A549 (cell line): ENCODE results near the gene ATP13A1. TPM values are rescaled to one million over a fixed set of nuclear protein-coding genes. Genes with fewer than 3 reads are reported as not detected.

Experiments used
- ATAC-seq, 2 experiments: fragments of 200-7000 bp in 1 of 2; fragments of >200 bp in 1 of 2; cut with Nextera tagmentation in 1 of 2; cut with Tn5 transposase in 1 of 2; 3 replicates each; pipeline versions ENCODE4 v1.8.0 to v1.9.1; 2018 to 2020; ENCODE audit warnings: mild to moderate bottlenecking in 1 of 2, moderate library complexity in 1 of 2
- CTCF ChIA-PET: fragments of 300-600 bp; sonication (Branson Sonifier 250); formaldehyde crosslinking; extraction: SDS; loops from one replicate; lab custom pipeline; 2021; ENCODE audit warnings: antibody characterized with exemption, inconsistent platforms; lab: Yijun Ruan, JAX
- POLR2A ChIA-PET: fragments of 350-600 bp; formaldehyde crosslinking; extraction: SDS; loops from one replicate; lab custom pipeline; 2021; ENCODE audit warnings: antibody characterized with exemption, inconsistent platforms; lab: Yijun Ruan, JAX
- DNase-seq, 2 experiments: peaks; one replicate each; pipeline versions ENCODE4 v3.0.0 to v3.0.0-alpha.2; 2011 to 2016; ENCODE audit warnings: low read depth in 1 of 2, low spot score in 1 of 2
- FAIRE-seq: peaks from 2 replicates; lab custom pipeline; 2011; peaks lifted over from hg19 to GRCh38; lab: Jason Lieb, UNC
- H3K27ac ChIP-seq, 2 experiments: fragments of >200 bp; sonication (Bioruptor Twin); formaldehyde crosslinking; 3 replicates each; pipeline ENCODE4 v1.5.1; 2016 to 2017
- H3K4me1 ChIP-seq: fragments of >200 bp; sonication (Bioruptor Twin); formaldehyde crosslinking; 3 replicates; pipeline ENCODE4 v1.6.1; 2016
- H3K4me2 ChIP-seq: fragments of >200 bp; sonication (Bioruptor Twin); formaldehyde crosslinking; 3 replicates; pipeline ENCODE4 v1.6.1; 2016
- H3K4me3 ChIP-seq: fragments of >200 bp; sonication (Bioruptor Twin); formaldehyde crosslinking; 3 replicates; pipeline ENCODE4 v1.5.1; 2016
- H3K9me3 ChIP-seq: fragments of >200 bp; sonication (Bioruptor Twin); formaldehyde crosslinking; 3 replicates; pipeline ENCODE4 v1.6.1; 2016
- CBX8 ChIP-seq: fragments of 200-600 bp; sonication (generic); IDR thresholded peaks from 2 replicates; pipeline ENCODE4 v1.6.1; 2016
- CEBPB ChIP-seq, 2 experiments: fragments of >200 bp in 1 of 2; sonication (Bioruptor Twin) in 1 of 2; formaldehyde crosslinking in 1 of 2; IDR thresholded peaks; 2 replicates each; pipeline ENCODE4 v1.6.1; 2012 to 2016
- E2F6 ChIP-seq: IDR thresholded peaks from 2 replicates; pipeline ENCODE4 v1.6.1; 2012; ENCODE audit warnings: low read depth, borderline replicate concordance
- ELK1 ChIP-seq: fragments of 150-350 bp; IDR thresholded peaks from 2 replicates; pipeline ENCODE4 v1.6.1; 2014; ENCODE audit warnings: low read depth, mild to moderate bottlenecking, low read length
- FOXS1 ChIP-seq: fragments of 250-450 bp; sonication (Bioruptor Pico); IDR thresholded peaks from 2 replicates; pipeline ENCODE4 v1.5.0; 2020; ENCODE audit warnings: mild to moderate bottlenecking, moderate library complexity
- GATA3 ChIP-seq: IDR thresholded peaks from 2 replicates; pipeline ENCODE4 v1.6.1; 2012; ENCODE audit warnings: borderline replicate concordance
- HDAC2 ChIP-seq: fragments of 200-600 bp; sonication (generic); IDR thresholded peaks from 2 replicates; pipeline ENCODE4 v1.6.1; 2016
- HES2 ChIP-seq: fragments of >200 bp; sonication (Bioruptor Twin); formaldehyde crosslinking; IDR thresholded peaks from 2 replicates; pipeline ENCODE4 v1.6.1; 2016
- HOXA7 ChIP-seq: fragments of 250-450 bp; sonication (Bioruptor Pico); IDR thresholded peaks from 2 replicates; pipeline ENCODE4 v1.5.0; 2020; ENCODE audit warnings: mild to moderate bottlenecking, moderate library complexity
- HOXB13 ChIP-seq: fragments of 250-450 bp; sonication (Bioruptor Pico); IDR thresholded peaks from 2 replicates; pipeline ENCODE4 v1.5.0; 2020; ENCODE audit warnings: low read depth, mild to moderate bottlenecking, moderate library complexity
- HOXB5 ChIP-seq: fragments of 250-450 bp; sonication (Bioruptor Pico); IDR thresholded peaks from 2 replicates; pipeline ENCODE4 v1.5.0; 2020; ENCODE audit warnings: mild to moderate bottlenecking, moderate library complexity
- JUN ChIP-seq, 2 experiments: fragments of >200 bp; sonication (Bioruptor Twin); formaldehyde crosslinking; IDR thresholded peaks; 2 replicates in 1 of 2; 3 replicates in 1 of 2; pipeline ENCODE4 v1.6.1; 2016 to 2017
- KDM5A ChIP-seq: fragments of 200-600 bp; sonication (generic); IDR thresholded peaks from 2 replicates; pipeline ENCODE4 v1.6.1; 2016; ENCODE audit warnings: antibody characterized with exemption, mild to moderate bottlenecking
- MAFK ChIP-seq: fragments of 450-650 bp; IDR thresholded peaks from 2 replicates; pipeline ENCODE4 v1.6.1; 2014; ENCODE audit not compliant: partially characterized antibody
- MAZ ChIP-seq: fragments of 150-350 bp; IDR thresholded peaks from 2 replicates; pipeline ENCODE4 v1.6.1; 2014; ENCODE audit warnings: antibody characterized with exemption, low read depth, low read length, borderline replicate concordance
- NFE2L2 ChIP-seq: fragments of 150-350 bp; conservative IDR thresholded peaks from 2 replicates; pipeline ENCODE4 v1.6.1; 2014; ENCODE audit warnings: low read length
- NPAS2 ChIP-seq: fragments of 250-450 bp; sonication (Bioruptor Pico); IDR thresholded peaks from 2 replicates; pipeline ENCODE4 v1.8.0; 2022; ENCODE audit warnings: mild to moderate bottlenecking, moderate library complexity, borderline replicate concordance
- POLR2AphosphoS2 ChIP-seq: conservative IDR thresholded peaks from 2 replicates; pipeline ENCODE4 v1.6.1; 2012; ENCODE audit warnings: low read length, improper control_type of control experiment, inconsistent platforms
- RCOR1 ChIP-seq: fragments of 150-350 bp; IDR thresholded peaks from 2 replicates; pipeline ENCODE4 v1.6.1; 2014; ENCODE audit warnings: antibody characterized with exemption, low read length, low read depth
- SMC3 ChIP-seq: fragments of >200 bp; sonication (Bioruptor Twin); formaldehyde crosslinking; IDR thresholded peaks from 3 replicates; pipeline ENCODE4 v1.6.1; 2018; ENCODE audit warnings: inconsistent platforms
- TP53 ChIP-seq: fragments of 250-450 bp; sonication (Bioruptor Pico); IDR thresholded peaks from 2 replicates; pipeline ENCODE4 v1.5.0; 2021; ENCODE audit warnings: mild to moderate bottlenecking, moderate library complexity
- USF2 ChIP-seq: fragments of 450-650 bp; IDR thresholded peaks from 2 replicates; pipeline ENCODE4 v1.6.1; 2014; ENCODE audit warnings: antibody characterized with exemption
- ZFP36 ChIP-seq: fragments of 450-650 bp; IDR thresholded peaks from 2 replicates; pipeline ENCODE4 v1.6.1; 2014; ENCODE audit warnings: borderline replicate concordance; ENCODE audit not compliant: partially characterized antibody
- ZNF302 ChIP-seq: fragments of 250-450 bp; sonication (Bioruptor Pico); IDR thresholded peaks from 2 replicates; pipeline ENCODE4 v1.9.0; 2021; ENCODE audit warnings: inconsistent platforms, mild to moderate bottlenecking, moderate library complexity
- WGBS: methylation state at CpG from one replicate; pipeline ENCODE4 v1.1.6; 2017; ENCODE audit errors: missing lambda C conversion rate; 5-methylcytosine and 5-hydroxymethylcytosine counted together
- polyA plus RNA-seq, 4 experiments: library from polyadenylated mRNA; depleted of rRNA in 3 of 4; stranded (reverse); fragments of >200 nt; fragmentation: RNase III in 1 of 4; extraction: RNeasy Plus Mini Kit Qiagen cat#74134 plus additional on column Dnase treatment in 1 of 4; gene quantifications; 2 replicates in 3 of 4; 3 replicates in 1 of 4; pipeline ENCODE4 v1.2.3, GENCODE V29; 2011 to 2017
- TF ChIP-seq, protein P1 (sequence below): fragments of >200 bp; sonication (Bioruptor Twin); formaldehyde crosslinking; IDR thresholded peaks from 3 replicates; pipeline ENCODE4 v1.5.1; 2016
- TF ChIP-seq, protein P2 (sequence below): fragments of 200-600 bp; sonication (generic); IDR thresholded peaks from 2 replicates; pipeline ENCODE4 v1.6.1; 2016; ENCODE audit warnings: antibody characterized with exemption, mild to moderate bottlenecking, moderate library complexity

Gene ATP13A1
- polyA plus RNA-seq, 2 of the 4 experiments (the other 2 are of a cell fraction): 10.8 to 30.1 TPM

GRCh38 chr19:19662871-19663255 is 613 bp downstream of the ATP13A1 start:
- WGBS: 17% methylated on average over 16 of the region's 17 CpGs
- CTCF ChIA-PET: interaction anchor here (0.6 to 1.1 kb wide), 2 partner anchors 47 to 131 kb away, joined by 3 read pairs; no protein-coding TSS in a partner anchor
- peak in 1 of 2 experiments; percentile 19; a peak in 2 of 6 replicates for ATAC-seq
- TF ChIP-seq HES2: no peak
- no peak for TF ChIP-seq CEBPB (IDR thresholded peaks at IDR 0.05)
- TF ChIP-seq, protein P1, sequence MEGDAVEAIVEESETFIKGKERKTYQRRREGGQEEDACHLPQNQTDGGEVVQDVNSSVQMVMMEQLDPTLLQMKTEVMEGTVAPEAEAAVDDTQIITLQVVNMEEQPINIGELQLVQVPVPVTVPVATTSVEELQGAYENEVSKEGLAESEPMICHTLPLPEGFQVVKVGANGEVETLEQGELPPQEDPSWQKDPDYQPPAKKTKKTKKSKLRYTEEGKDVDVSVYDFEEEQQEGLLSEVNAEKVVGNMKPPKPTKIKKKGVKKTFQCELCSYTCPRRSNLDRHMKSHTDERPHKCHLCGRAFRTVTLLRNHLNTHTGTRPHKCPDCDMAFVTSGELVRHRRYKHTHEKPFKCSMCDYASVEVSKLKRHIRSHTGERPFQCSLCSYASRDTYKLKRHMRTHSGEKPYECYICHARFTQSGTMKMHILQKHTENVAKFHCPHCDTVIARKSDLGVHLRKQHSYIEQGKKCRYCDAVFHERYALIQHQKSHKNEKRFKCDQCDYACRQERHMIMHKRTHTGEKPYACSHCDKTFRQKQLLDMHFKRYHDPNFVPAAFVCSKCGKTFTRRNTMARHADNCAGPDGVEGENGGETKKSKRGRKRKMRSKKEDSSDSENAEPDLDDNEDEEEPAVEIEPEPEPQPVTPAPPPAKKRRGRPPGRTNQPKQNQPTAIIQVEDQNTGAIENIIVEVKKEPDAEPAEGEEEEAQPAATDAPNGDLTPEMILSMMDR: no peak
- TF ChIP-seq FOXS1 (CRISPR knock-in tag): no peak
- no peak for TF ChIP-seq HOXA7 (CRISPR knock-in tag)
- TF ChIP-seq JUN (IDR thresholded peaks at IDR 0.05): no peak
- TF ChIP-seq, protein P2, sequence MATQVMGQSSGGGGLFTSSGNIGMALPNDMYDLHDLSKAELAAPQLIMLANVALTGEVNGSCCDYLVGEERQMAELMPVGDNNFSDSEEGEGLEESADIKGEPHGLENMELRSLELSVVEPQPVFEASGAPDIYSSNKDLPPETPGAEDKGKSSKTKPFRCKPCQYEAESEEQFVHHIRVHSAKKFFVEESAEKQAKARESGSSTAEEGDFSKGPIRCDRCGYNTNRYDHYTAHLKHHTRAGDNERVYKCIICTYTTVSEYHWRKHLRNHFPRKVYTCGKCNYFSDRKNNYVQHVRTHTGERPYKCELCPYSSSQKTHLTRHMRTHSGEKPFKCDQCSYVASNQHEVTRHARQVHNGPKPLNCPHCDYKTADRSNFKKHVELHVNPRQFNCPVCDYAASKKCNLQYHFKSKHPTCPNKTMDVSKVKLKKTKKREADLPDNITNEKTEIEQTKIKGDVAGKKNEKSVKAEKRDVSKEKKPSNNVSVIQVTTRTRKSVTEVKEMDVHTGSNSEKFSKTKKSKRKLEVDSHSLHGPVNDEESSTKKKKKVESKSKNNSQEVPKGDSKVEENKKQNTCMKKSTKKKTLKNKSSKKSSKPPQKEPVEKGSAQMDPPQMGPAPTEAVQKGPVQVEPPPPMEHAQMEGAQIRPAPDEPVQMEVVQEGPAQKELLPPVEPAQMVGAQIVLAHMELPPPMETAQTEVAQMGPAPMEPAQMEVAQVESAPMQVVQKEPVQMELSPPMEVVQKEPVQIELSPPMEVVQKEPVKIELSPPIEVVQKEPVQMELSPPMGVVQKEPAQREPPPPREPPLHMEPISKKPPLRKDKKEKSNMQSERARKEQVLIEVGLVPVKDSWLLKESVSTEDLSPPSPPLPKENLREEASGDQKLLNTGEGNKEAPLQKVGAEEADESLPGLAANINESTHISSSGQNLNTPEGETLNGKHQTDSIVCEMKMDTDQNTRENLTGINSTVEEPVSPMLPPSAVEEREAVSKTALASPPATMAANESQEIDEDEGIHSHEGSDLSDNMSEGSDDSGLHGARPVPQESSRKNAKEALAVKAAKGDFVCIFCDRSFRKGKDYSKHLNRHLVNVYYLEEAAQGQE: no peak
- no peak for TF ChIP-seq HDAC2
- no peak for TF ChIP-seq USF2
- TF ChIP-seq POLR2AphosphoS2: no peak
- no peak for TF ChIP-seq ELK1
- no peak for TF ChIP-seq MAFK
- TF ChIP-seq CBX8: no peak
- no peak for TF ChIP-seq MAZ
- TF ChIP-seq, all 56 proteins: peak for 0
- Histone ChIP-seq H3K4me3 (peak overlapping the region; percentile 75), H3K4me2 (peak overlapping the region; percentile 72), H3K9me3 (0 out of 3 replicates have a peak, but pooled peaks cover 5% of the 10 kb centered on the region), H3K4me1 (peaks cover 8% of the 10 kb centered on the region; the same call in 1 of the 3 replicates), H3K27ac (peak overlapping the region; percentile 86 to 92)
- FAIRE-seq: no peak
- DNase-seq: no peak
- POLR2A ChIA-PET: interaction anchor here (1.5 to 1.7 kb wide), 3 partner anchors 14 to 70 kb away, joined by 4 to 9 read pairs (median 5); partner anchors contain the start of gene ZNF14

DNA sequence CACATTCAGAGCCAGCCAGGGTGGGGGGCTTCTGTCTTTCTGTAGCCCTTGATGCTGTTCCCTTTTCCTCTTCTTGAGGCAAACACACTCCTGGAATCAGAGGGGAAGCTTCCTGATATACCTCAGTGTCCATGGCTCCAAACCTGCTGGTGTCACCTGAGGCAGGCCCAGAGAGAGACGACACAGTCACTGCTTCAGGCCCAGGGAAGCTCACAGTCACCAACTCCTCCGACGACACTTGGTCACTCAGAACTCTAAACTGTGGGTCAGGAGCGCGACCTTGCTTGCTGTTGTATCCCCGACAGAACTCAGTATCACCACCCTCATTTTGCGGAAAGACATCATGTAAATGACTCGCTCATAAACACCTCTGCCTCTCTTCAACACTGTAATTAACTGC is 1.1 kb downstream of the ATP13A1 start:
- 92% methylated on average over 8 of the region's 8 CpGs for WGBS
- H3K27ac ChIP-seq: peak overlapping the region in 1 of 2 experiments; percentile 92; a peak in 3 of 6 replicates
- DNase-seq: no peak
- TF ChIP-seq E2F6 (no peak), ZFP36 (no peak), RCOR1 (no peak), JUN (IDR thresholded peaks at IDR 0.05) (no peak), CBX8 (no peak), HOXB5 (CRISPR knock-in tag) (no peak), SMC3 (no peak), HOXA7 (CRISPR knock-in tag) (no peak), USF2 (no peak), ZNF302 (CRISPR knock-in tag) (no peak), FOXS1 (CRISPR knock-in tag) (no peak), KDM5A (no peak), GATA3 (no peak), HOXB13 (no peak), NFE2L2 (no peak), TP53 (no peak), NPAS2 (CRISPR knock-in tag) (no peak), MAZ (no peak)
- POLR2A ChIA-PET: no interaction called here
- FAIRE-seq: no peak
- H3K9me3 ChIP-seq: 0 out of 3 replicates have a peak, but pooled peaks cover 5% of the 10 kb centered on the region
- peak overlapping the region; percentile 75 for H3K4me3 ChIP-seq
- ATAC-seq: no peak
- peak overlapping the region; percentile 72 for H3K4me2 ChIP-seq
- CTCF ChIA-PET: interaction anchor here (1.0 to 1.1 kb wide), 2 partner anchors 9 to 131 kb away, joined by 3 read pairs; no protein-coding TSS in a partner anchor
- peaks cover 8% of the 10 kb centered on the region; the same call in 1 of the 3 replicates for H3K4me1 ChIP-seq
